RWPE2 (cell line): ENCODE data around the gene ECE1.

ENCODE experiments used
- ATAC-seq: fragments of 200-7000 bp; cut with Tn5 transposase; 3 replicates; pipeline ENCODE4 v1.9.1; 2021; ENCODE audit warnings: low read depth
- DNase-seq: peaks from one replicate; pipeline ENCODE4 v3.0.0-alpha.2; 2020; ENCODE audit warnings: low spot score
- H3K27ac ChIP-seq: fragments of 450-650 bp; 2 replicates; pipeline ENCODE4 v1.5.1; 2017; ENCODE audit warnings: mild to moderate bottlenecking; ENCODE audit not compliant: poor library complexity, severe bottlenecking
- H3K27me3 ChIP-seq: fragments of 250-450 bp; sonication (Bioruptor Pico); 2 replicates; pipeline ENCODE4 v1.5.1; 2021; ENCODE audit warnings: mild to moderate bottlenecking, moderate library complexity; ENCODE audit not compliant: insufficient read depth, poor library complexity, severe bottlenecking
- H3K36me3 ChIP-seq: fragments of 250-450 bp; sonication (Bioruptor Pico); 2 replicates; pipeline ENCODE4 v1.5.1; 2020; ENCODE audit warnings: low read depth, mild to moderate bottlenecking, moderate library complexity
- H3K4me1 ChIP-seq: fragments of 250-450 bp; sonication (Bioruptor Pico); 2 replicates; pipeline ENCODE4 v1.5.1; 2021; ENCODE audit warnings: mild to moderate bottlenecking, moderate library complexity; ENCODE audit not compliant: insufficient read depth, poor library complexity, severe bottlenecking
- H3K4me3 ChIP-seq: fragments of 250-450 bp; sonication (Bioruptor Pico); 2 replicates; pipeline ENCODE4 v1.5.1; 2021; ENCODE audit warnings: mild to moderate bottlenecking, moderate library complexity; ENCODE audit not compliant: severe bottlenecking
- H3K9me3 ChIP-seq: fragments of 250-450 bp; sonication (Bioruptor Pico); 2 replicates; pipeline ENCODE4 v1.5.1; 2021; ENCODE audit warnings: mild to moderate bottlenecking, moderate library complexity; ENCODE audit not compliant: severe bottlenecking
- CTCF ChIP-seq: fragments of 450-650 bp; IDR thresholded peaks from one replicate; pipeline ENCODE4 v1.5.1; 2017; ENCODE audit warnings: mild to moderate bottlenecking, moderate library complexity; ENCODE audit not compliant: poor library complexity, severe bottlenecking

Gene ECE1

GRCh38 chr1:21278208-21278859 lies 11.9 kb downstream of the ECE1 start:
- TF ChIP-seq CTCF: no peak
- Histone ChIP-seq H3K4me3 (no peak overlapping the region), H3K27me3 (no peaks in the 10 kb centered on the region), H3K9me3 (no peaks in the 10 kb centered on the region), H3K4me1 (peaks cover 10% of the 10 kb centered on the region), H3K27ac (no peak overlapping the region), H3K36me3 (peaks cover 11% of the 10 kb centered on the region; the same call in 1 of the 2 replicates)
- ATAC-seq (no peak), DNase-seq (no peak)

- Histone ChIP-seq H3K36me3 (peaks cover 16% of the 10 kb centered on the region; the same call in 1 of the 2 replicates), H3K27me3 (no peaks in the 10 kb centered on the region), H3K9me3 (no peaks in the 10 kb centered on the region), H3K4me3 (no peak overlapping the region), H3K4me1 (peaks cover 10% of the 10 kb centered on the region), H3K27ac (no peak overlapping the region)
- ATAC-seq (no peak), DNase-seq (no peak)
- TF ChIP-seq CTCF: no peak
Measured at GRCh38 chr1:21277180-21277579, 13.1 kb downstream of the ECE1 start.

GRCh38 chr1:21272540-21272939 lies 17.7 kb downstream of the ECE1 start:
- Histone ChIP-seq H3K27ac (no peak overlapping the region), H3K4me1 (no peaks in the 10 kb centered on the region), H3K36me3 (peaks cover 30% of the 10 kb centered on the region), H3K9me3 (no peaks in the 10 kb centered on the region), H3K27me3 (no peaks in the 10 kb centered on the region), H3K4me3 (no peak overlapping the region)
- ATAC-seq (no peak), DNase-seq (no peak)
- no peak for TF ChIP-seq CTCF

DNA sequence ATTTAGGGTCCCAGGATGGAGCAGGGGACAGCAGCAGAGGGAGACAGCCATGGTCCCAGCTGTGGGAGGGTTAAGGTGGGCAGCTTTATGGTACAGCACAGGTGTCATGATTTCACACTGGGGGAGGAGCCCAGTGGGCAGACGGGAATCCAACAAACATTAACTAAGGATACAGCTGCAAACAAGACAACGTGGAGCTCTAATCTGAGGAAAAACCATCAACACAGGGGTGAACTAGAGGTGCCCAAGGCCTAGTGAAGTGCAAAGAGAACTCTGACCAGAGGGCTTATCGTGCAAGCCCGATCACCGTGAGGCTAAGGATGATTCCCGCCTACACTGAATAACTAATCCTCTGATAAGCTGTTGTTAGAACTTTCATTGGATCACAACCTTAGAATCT lies 18.7 kb downstream of the ECE1 start:
- Histone ChIP-seq H3K4me1 (no peaks in the 10 kb centered on the region), H3K27ac (no peak overlapping the region), H3K9me3 (no peaks in the 10 kb centered on the region), H3K27me3 (no peaks in the 10 kb centered on the region), H3K36me3 (peaks cover 30% of the 10 kb centered on the region), H3K4me3 (no peak overlapping the region)
- DNase-seq: no peak
- no peak for TF ChIP-seq CTCF
- ATAC-seq: no peak

DNA sequence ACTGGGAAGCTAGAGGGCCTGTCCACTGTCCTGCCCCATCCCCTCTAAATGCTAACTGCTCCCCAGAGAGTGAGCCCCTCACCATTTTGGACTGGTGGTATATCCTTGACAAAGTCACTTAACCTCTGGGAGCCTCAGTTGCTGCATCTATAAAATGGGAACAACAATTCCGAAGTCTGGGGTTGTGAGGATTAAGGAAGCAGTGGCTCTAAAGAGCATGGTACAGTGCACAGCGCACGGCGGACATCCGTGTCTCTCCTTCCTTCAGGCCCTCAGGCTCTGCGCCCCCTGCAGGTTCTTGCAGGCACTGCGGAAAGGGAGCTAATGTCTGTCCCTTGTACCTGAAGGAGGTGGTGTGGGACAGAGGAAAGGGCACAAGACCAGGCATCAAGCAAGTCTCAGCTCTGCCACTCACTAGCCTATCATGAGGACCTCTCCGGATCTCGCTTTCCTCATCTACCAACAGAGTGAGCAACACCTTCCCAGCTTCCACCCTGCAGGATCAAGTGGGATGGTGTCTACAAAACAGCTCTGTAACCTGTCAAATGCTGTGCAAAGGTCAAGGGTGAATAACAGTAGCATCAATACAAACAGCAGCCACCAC lies 20.1 kb downstream of the ECE1 start:
- no peak for DNase-seq

More for the DNA sequence above, 20.1 kb downstream of the ECE1 start:
- no peak for ATAC-seq
- H3K4me3 ChIP-seq: no peak overlapping the region
- peaks cover 30% of the 10 kb centered on the region for H3K36me3 ChIP-seq
- no peaks in the 10 kb centered on the region for H3K4me1 ChIP-seq
- H3K9me3 ChIP-seq: no peaks in the 10 kb centered on the region
- H3K27me3 ChIP-seq: no peaks in the 10 kb centered on the region
- H3K27ac ChIP-seq: no peak overlapping the region
- TF ChIP-seq CTCF: peak; percentile 74
